Measurements from ENCODE around the gene HACE1.
A peak's percentile ranks its signal among the peaks of the same experiment; 100 is the strongest.
"Not testable (repeated sequence)": the region's sequence is repeated elsewhere in the genome, so short reads cannot be mapped to it uniquely, and the experiment has no call there.

HACE1 gene, protein sequence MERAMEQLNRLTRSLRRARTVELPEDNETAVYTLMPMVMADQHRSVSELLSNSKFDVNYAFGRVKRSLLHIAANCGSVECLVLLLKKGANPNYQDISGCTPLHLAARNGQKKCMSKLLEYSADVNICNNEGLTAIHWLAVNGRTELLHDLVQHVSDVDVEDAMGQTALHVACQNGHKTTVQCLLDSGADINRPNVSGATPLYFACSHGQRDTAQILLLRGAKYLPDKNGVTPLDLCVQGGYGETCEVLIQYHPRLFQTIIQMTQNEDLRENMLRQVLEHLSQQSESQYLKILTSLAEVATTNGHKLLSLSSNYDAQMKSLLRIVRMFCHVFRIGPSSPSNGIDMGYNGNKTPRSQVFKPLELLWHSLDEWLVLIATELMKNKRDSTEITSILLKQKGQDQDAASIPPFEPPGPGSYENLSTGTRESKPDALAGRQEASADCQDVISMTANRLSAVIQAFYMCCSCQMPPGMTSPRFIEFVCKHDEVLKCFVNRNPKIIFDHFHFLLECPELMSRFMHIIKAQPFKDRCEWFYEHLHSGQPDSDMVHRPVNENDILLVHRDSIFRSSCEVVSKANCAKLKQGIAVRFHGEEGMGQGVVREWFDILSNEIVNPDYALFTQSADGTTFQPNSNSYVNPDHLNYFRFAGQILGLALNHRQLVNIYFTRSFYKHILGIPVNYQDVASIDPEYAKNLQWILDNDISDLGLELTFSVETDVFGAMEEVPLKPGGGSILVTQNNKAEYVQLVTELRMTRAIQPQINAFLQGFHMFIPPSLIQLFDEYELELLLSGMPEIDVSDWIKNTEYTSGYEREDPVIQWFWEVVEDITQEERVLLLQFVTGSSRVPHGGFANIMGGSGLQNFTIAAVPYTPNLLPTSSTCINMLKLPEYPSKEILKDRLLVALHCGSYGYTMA
- 4.9 to 25.5 (median 14.7) reads per million in 18 experiments for total RNA-seq

DNA sequence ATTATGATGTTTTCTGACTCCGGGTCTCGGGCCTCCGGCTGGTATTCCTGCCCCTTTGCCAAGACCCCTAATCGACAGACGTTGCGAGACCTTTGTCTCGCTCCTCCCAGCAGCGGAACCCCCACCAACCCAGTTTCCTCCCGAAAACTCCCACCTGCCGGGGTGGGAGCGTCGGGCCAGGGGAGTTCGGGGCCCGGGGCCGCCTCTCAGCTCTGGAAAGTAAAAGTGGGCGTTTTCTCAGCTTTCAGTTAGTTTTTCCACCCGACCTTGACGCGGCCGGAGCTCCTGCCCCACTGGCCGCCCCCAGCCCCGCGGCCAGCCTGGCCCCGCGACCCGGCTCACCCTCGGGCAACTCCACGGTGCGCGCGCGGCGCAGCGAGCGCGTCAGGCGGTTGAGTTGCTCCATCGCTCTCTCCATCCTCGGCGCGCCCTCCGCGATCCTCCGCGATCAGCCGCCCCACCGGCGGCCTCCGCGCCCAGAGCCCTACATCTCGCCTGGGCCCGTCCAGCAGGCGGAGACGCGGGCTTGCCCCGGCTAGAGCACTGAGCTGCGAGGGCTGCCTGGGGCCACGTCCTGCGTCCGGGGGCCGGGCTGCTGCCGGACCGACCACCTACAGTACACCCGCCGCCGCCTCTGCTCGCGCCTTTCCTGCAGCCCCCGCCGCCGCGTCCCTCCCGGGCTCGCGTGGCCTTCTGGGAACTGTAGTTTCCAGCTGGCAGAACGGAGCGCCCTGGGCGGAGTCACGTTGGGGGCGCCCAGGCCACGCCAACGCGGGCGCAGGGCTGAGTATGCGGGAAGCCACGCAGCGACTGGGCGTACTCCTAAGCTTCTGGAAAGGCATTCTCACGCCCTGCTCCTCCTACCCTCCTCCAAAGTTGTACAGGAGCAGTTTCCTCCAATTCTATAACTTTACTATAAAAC is at the start of gene HACE1:
TSS of gene HACE1 (minus strand) at position 695 of the 922 bp plus-strand sequence. CDS start at position 418, 277 bp downstream.
- DNase-seq = peak; percentile 83 to 89

DNA sequence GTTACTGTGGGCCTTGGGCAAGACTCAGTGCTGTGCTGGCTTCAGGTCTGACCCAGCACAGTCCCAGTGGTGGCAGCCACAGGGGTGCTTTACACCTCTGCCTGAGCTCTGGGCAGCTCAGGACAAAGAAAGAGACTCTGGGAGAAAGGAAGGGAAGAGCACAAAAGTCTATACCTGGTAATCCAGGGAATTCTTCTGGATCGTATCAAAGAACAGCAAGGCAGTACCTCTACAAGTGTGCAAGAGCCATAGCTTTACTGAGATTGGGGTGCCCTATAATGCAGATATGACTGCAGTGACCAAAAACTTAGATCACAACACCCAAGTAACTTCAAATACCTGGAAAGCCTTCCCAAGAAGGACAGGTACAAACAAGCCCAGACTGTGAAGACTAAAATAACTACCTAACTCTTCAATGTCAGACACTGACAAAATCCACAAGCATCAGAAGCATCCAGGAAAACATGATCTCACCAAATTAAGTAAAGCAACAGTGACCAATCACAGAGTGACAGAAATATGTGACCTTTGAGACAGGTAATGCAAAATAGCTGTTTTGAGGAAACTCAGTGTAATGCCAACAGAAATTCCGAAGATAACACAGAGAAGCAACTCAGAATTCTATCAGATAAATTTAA is 49.3 kb upstream of the HACE1 start:
- no peak for DNase-seq

DNA sequence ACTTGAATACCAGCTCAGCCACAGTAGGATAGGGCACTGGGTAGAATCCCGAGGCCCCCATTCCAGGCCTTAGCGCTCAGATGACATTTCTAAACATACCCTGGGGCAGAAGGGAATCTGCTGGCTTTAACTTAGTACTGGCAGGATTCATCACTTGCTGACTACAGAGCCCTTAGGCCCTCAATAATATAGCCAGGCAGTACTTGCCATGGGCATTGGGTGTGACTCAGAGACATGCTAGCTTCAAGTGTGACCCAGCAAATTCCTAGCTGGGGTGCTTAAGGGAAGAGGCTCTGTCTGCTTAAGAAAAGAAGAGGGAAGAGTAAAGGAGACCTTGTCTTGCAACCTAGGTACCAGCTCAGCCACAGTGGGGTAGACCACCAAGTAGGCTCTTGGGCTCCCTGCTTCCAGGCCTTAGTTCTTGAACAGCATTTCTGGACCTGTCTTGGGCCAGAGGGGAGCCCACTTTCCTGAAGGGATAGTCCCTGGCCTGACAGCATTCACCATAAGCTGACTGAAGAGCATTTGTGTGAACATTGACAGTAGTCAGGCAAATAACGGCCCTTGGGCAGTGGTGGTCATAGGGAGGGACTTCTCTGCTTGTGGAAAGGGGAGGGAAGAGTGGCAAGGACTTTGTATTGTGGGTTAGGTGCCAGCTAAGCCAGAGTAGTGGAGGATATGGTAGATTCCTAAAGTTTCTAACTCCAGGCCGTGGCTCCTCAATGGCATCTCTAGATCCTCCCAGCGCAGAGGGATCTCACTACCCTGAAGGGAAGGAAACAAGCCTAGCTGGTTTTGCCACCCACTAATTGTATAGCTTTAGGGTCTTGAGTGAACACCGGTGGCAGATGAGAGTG is 48.5 kb upstream of the HACE1 start:
- no peak for DNase-seq

DNA sequence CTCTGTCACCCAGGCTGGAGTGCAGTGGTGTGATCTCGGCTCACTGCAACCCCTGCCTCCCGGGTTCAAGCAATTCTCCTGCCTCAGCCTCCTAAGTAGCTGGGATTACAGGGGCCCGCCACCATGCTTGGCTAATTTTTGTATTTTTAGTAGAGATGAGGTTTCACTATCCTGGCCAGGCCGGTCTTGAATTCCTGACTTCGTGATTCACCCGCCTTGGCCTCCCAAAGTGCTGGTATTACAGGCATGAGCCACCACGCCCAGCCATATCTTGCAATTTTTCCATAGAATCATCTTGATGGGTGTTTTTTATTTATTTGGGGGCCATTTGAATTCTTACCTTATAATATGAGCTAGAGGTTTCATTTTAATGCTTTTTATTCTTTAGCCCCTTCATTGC is 39.2 kb upstream of the HACE1 start:
- DNase-seq = not testable (repeated sequence)

DNA sequence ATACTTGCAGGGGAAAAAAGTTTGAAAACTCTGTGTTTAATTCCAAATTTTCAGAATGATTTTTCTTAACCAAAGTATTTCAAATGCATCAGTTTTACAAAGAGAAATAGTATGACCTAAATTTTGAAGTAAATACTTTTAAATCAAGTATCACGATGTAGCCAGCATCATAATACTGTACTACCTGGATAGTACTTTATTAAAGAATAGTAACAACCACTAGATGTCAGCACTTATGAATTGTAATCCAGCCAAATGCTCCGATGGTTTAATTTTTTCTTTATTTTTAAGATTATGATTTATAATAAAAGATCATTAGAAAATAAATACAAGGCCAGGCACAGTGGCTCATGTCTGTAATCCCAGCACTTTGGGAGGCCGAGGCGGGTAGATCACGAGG is 37.2 kb upstream of the HACE1 start:
- DNase-seq = no peak

DNA sequence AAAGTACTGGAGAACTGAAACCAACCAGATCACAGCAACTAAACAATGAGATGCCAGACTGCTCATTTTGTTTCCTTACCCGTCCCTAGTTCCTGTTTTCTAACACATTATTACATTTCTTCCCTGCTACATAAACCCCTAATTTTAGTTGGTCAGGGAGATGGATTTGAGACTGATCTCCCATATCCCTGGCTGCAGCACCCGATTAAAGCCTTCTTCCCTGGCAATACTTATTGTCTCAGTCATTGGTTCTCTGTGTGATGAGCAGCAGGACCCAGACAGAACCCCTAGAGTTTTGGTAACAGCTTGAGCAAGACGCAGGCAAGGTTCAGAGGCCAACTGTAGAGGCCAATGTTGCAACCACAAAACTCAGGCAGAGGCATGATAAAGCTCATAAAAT is 28.3 kb upstream of the HACE1 start:
- no peak for DNase-seq

DNA sequence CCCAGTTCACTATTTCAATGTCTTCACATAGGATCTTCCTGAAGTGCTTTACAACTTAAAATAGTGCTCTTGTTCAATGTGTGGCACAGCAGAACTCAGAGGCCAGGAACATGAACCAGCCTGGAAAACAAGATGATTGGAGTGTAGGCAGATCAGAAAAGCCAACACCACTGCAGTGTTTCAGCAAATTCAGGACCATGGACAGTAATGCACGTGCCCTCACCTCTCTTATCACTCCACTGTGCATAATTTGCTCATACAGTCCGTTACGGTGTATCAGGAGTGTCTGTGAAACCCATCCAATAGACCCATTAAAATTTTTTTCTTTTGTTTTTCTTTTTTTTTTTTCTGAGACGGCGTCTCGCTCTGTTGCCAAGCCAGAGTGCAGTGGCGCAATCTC is 27.6 kb upstream of the HACE1 start:
- DNase-seq = no peak

DNA sequence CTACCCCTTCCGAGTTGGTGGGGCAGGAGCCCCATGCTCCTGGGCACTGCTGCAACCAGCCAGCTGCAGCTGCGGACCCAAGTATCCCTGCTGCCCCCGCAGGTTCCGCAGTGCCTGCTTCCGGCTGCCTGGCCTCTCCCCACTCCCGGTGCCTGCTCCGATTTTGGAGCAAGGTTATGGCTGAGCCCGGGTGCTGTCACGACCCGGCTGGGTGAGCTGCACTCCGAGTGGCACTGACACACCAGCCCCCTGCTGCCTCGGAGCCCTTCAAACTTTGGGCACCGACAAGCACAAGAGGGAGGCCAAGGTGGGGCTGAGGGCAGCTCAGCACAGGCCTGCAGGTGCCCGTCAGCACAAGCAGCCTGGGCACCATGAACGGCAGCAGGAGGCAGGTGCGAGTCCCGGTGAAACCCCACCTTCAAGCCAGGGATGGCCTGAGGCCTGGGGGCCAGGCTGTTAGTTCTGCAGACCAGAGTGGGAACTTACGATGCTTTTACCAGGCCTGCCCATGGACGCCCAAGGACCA is 25.9 kb upstream of the HACE1 start:
- DNase-seq = no peak

DNA sequence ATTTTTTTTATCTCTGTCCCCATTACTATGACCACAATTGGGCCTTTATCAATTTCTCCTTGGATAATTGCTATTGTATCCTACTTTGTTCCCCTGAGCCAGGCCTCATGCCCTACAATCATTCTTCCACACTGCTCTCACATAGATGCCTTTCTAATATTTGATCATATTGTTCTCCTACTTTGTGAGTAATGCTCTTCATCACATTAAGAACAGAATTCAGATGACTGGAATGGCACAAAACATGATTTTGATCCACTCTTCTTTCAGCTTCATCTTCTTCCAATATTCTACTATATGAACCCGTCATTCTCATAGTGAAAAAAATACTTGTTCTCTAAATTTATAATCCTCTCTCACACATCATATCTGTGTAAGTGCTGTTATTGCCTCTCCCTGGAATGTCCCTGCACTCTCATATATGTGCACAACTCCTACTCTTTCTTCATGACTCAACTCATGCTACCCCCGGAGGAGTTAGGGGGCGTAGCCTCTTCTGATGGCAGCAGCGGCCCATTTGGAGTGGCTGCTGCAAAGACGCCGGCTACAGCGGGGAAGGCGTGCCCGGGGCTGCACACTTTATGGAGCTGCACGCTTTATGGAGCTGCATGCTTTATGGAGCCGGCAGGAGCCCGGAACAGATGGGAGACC is 25.3 kb upstream of the HACE1 start:
- DNase-seq = no peak

DNA sequence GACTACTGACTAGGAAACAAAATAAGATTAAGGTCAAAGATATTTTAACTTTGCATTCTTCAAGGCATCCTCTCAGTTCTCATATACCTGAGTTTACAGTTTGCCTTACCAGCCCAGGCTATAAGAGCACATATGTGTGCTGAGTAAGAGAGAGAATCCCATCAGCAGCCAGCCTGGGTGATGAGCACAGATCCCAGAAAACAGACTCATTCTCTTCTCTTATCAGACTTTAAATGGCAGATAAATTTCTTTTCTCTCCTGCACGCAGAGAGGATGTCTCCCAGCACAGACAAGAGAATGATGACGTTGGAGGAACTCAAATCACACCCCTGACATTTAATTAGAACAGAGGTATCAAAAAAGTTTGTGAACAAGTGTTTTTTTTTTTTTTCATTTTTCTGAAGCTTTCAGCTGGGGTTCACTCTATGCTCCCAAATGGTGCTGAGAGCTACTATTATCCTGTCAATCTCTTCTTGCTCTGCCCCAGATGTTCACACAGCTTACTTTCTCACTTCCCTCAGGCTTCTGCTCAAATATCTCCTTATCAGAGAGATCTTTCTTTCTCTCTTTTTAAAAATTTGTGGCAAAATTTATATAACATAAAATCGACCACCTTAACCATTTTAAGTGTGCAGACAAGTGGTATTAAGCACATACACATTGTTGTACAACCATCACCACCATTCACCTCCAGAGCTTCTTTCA is 22.4 kb upstream of the HACE1 start:
- DNase-seq = no peak

DNA sequence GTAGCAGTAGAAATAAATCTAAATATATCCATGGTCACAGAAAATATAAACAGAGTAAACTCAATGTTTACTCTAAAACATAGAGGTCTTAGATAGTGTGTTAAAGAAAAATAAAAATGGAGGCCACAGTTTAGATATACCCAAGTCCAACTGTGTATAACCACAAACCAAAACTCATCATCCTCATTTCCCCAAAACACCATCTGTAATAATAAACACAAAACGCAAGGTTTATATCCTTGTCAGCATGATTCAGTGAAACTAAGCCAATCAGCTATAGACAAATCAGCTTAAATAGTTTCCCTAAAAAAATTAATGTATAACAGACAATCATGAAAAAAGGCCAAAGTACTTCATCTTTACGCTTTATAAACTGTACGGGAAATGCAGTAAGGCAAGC is 2.7 kb upstream of the HACE1 start:
- no peak for DNase-seq

DNA sequence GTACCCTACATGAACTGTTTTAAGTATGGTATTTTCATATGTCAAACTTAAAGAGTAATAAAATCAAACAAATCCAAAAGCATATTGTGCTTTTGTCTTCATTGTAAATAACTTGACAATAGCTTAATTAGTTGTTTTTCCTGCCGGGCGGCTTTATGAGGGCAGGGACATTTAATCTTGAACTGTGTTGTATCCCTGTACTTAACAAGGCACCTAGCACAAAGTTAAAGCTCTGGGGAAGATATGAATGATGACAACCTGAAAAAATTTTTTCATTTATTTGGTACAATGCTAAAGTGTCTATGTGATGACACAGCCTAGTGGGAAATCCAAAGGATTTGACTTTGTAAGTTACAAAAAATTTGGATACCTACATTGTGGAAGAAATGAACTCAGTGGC is 502 bp upstream of the HACE1 start:
- no peak for DNase-seq

DNA sequence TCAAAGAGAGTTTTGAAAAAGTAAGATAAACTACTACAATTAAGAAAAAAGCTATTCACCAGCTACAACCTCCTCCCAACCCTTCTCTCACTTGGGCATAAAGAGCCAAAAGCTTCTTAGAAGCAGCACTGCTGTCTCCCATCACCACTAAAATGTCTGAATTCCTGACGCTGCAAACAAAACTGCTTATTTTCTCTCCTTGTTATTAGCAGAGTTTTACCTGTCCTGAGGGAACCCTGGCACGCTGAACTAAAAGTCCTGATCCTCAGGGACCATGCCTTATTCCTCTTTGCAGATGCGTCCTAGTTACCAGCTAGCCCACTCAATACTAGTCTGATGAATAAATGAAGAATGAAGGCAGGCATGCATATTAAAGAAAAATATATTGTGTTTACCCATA is 1.1 kb downstream of the HACE1 start:
- DNase-seq = no peak

DNA sequence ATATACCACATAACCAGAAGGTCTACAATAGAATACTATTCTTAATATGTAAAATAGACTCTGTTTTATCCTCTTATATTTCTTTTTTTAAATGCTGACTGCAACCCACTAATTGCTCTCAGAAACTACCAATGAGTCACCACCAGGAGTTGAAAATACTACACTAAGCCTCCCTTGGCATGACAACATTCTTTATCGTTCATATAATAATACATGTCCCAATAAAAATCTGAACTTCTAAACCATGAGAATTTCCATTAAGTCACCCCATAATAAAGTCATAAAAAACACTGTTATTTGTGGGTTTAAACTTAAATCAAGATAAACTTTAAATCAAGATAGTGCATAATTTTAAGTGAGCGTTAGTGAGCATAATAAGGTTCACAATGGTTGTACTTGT is 4.2 kb downstream of the HACE1 start:
- no peak for DNase-seq

DNA sequence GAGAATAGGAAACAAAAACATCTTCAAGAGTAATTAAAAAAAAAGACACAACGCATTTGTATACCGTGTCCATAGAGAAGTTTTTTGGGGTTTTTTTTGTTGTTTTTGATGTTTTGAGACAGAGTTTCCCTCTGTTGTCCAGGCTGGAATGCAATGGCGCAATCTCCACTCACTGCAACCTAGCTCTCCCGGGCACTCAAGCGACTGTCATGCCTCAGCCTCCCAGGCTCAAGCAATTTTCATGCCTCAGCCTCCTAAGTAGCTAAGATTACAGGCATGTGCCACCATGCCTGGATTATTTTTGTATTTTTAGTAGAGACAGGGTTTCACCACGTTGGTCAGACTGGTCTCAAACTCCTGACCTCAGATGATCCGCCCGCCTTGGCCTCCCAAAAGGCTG is 12.0 kb downstream of the HACE1 start:
- DNase-seq = not testable (repeated sequence)

DNA sequence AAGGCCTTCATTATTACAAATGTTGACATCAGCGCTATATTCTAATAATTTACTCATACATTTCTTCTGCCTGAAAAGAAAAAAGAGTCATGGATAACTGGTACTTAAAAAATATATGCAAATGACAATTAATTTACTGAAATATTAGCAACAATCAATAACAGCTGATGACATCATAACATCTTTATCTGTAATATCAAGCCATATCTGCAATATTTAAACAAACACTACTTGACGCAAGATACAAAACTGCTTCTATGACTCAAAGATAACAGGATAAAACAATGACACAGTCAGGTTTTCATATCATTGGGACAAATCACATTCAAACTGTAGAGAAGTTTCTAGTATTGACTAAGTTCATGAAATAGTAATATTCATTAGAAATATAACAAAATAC is 16.5 kb downstream of the HACE1 start:
- no peak for DNase-seq

DNA sequence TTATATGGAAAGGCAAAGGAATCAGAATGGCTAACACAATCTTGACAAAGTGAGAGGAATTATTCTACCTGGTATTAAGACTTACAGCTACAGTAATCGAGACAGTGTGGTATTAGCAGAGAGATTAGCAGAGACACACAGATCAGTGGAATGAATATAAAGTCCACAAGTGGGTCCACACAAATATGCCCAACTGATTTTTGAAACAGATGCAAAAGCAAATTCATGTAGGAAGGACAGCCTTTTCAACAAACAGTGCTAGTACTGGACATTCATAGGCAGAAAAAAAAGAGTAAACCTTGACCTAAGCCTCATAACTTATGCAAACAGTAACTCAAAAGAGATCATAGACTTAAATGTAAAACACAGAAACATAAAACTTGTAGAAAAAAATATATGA is 22.6 kb downstream of the HACE1 start:
- DNase-seq = no peak

DNA sequence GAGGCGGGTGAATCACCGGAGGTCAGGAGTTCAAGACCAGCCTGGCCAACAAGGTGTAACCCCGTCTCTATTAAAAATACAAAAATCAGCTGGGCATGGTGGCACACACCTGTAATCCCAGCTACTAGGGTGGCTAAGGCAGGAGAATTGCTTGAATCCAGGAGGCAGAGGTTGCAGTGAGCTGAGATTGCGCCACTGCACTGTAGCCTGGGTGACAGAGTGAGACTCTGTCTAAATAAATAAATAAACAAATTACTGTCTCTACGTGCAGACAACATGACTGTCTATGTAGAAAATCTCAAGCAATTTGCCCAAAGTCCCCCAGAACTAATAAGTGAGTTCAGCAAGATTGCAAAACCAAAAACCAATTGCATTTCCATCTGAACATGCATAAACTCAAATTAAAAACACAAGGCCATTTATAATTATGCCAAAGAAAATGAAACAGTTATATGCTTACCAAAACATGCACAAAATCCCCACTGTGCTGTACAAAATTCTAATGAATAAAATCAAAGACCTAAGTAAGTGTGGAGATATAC is 23.2 kb downstream of the HACE1 start:
- DNase-seq = not testable (repeated sequence)

DNA sequence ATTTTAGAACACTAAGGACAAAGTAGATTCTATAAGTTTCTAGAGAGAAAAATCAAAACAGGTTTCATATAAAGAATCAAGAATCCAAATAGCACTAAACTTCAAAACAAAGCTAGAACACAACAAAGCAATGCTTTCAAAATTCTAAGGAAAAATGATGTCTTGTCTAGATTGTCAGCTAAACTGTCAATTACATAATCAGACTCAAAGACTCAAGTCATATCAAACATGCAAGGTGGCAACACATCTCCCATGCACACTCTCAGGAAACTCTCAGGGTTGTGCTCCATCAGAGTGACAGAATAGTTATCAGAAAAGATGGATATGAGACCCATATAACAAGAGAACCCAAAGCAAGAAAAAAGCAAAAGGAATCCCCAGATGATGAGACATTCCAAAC is 23.9 kb downstream of the HACE1 start:
- DNase-seq = no peak
